Left cardiac atrium (tissue), 4 donors: ENCODE measurements around the gene GPRIN2. TPM values are rescaled to one million over a fixed set of nuclear protein-coding genes. Genes with fewer than 3 reads are reported as not detected.
"Not testable (repeated sequence)": the region's sequence is repeated elsewhere in the genome, so short reads cannot be mapped to it uniquely, and the experiment has no call there.

ENCODE experiments used
- ATAC-seq, 2 donors: fragments of 200-7000 bp; cut with Tn5 transposase; one replicate each; pipeline ENCODE4 v1.9.1; 2020; ENCODE audit warnings: mild to moderate bottlenecking in 2 of 2, moderate library complexity in 2 of 2
- DNase-seq: peaks from one replicate; pipeline ENCODE4 v3.0.0-alpha.2; 2020
- intact Hi-C, 2 donors: fragments of 100-400 bp; cut with DNase I; formaldehyde crosslinking; loops; one replicate each; pipeline versions ENCODE4 v1.14.1 to v1.15.1; 2022 to 2023
- total RNA-seq, 2 donors: library from RNA; stranded (reverse); fragmentation: NEBNext Ultra II Directional; extraction: Animal tissue kit (Norgen Biotek cat#: 25700); gene quantifications; one replicate each; pipeline ENCODE4 v1.2.1, GENCODE V29; 2021
- donor health status: DM: no; HTN: yes; CAD: no.
- donor health status: DM: no; HTN: yes; CAD: no; lungs with severe emphysema.
- donor health status: DM: yes; HTN: yes; CAD: no.
- donor health status: Dilated cardiomyopathy.

Gene GPRIN2
- total RNA-seq, 2 donors from 2014 or later: not detected

GRCh38 chr10:46573314-46573713 lies 16.9 kb upstream of the GPRIN2 start:
- intact Hi-C loops, DNase-seq, ATAC-seq: not testable (repeated sequence)

GRCh38 chr10:46572765-46573164 lies 16.3 kb upstream of the GPRIN2 start:
- ATAC-seq: peak; percentile 39 to 60
- not testable (repeated sequence) for DNase-seq

GRCh38 chr10:46570655-46571054 lies 14.2 kb upstream of the GPRIN2 start:
- ATAC-seq, DNase-seq, intact Hi-C loops: not testable (repeated sequence)

More at GRCh38 chr10:46572765-46573164, 16.3 kb upstream of the GPRIN2 start:
- intact Hi-C loops: not testable (repeated sequence)

GRCh38 chr10:46567151-46567550 lies 10.7 kb upstream of the GPRIN2 start:
- DNase-seq, ATAC-seq, intact Hi-C loops: not testable (repeated sequence)

GRCh38 chr10:46565591-46566332 lies 9.3 kb upstream of the GPRIN2 start:
- peak; percentile 66 for DNase-seq
- peak; percentile 92 for ATAC-seq
- intact Hi-C loops: not testable (repeated sequence)

- ATAC-seq (no peak), DNase-seq (no peak)
- intact Hi-C loops: no loop called here
Measured at GRCh38 chr10:46560952-46561351, 4.5 kb upstream of the GPRIN2 start.

GRCh38 chr10:46560381-46560780 lies 3.9 kb upstream of the GPRIN2 start:
- no peak for DNase-seq
- ATAC-seq: no peak
- intact Hi-C loops: no loop called here

GRCh38 chr10:46559231-46559671 lies 2.8 kb upstream of the GPRIN2 start:
- no peak for ATAC-seq
- no peak for DNase-seq
- intact Hi-C loops: no loop called here

GRCh38 chr10:46558392-46559185 lies 2.1 kb upstream of the GPRIN2 start:
- ATAC-seq (no peak), DNase-seq (no peak)
- intact Hi-C loops: no loop called here

- DNase-seq (no peak), ATAC-seq (no peak)
- intact Hi-C loops: no loop called here
Measured at GRCh38 chr10:46558122-46558391, 1.6 kb upstream of the GPRIN2 start.

- ATAC-seq: no peak
- intact Hi-C loops: no loop called here
- no peak for DNase-seq
Measured at GRCh38 chr10:46557319-46558121, 1.1 kb upstream of the GPRIN2 start.

- DNase-seq: no peak
- ATAC-seq: peak; percentile 3 to 16
- intact Hi-C loops: no loop called here
Measured at GRCh38 chr10:46555713-46556514, 544 bp downstream of the GPRIN2 start.

- intact Hi-C loops: no loop called here
- no peak for DNase-seq
Measured at GRCh38 chr10:46555366-46555712, 1.1 kb downstream of the GPRIN2 start.

GRCh38 chr10:46554166-46554781 lies 2.2 kb downstream of the GPRIN2 start:
- intact Hi-C loops: no loop called here
- DNase-seq: no peak

More at GRCh38 chr10:46555366-46555712, 1.1 kb downstream of the GPRIN2 start:
- ATAC-seq: no peak

GRCh38 chr10:46553238-46554049 lies 3.0 kb downstream of the GPRIN2 start:
- peak; percentile 20 for DNase-seq
- intact Hi-C loops: no loop called here
- no peak for ATAC-seq

More at GRCh38 chr10:46554166-46554781, 2.2 kb downstream of the GPRIN2 start:
- no peak for ATAC-seq

GRCh38 chr10:46552526-46553237 lies 3.8 kb downstream of the GPRIN2 start:
- DNase-seq (no peak), ATAC-seq (no peak)
- intact Hi-C loops: no loop called here
